IMR-90 (cell line): Measurements from ENCODE around the gene GRB10. TPM values are rescaled to one million over a fixed set of nuclear protein-coding genes. Genes with fewer than 3 reads are reported as not detected.

Source experiments
- ATAC-seq: fragments of 200-7000 bp; cut with Tn5 transposase; 2 replicates; pipeline ENCODE4 v1.9.1; 2020; ENCODE audit warnings: low read depth, mild to moderate bottlenecking, moderate library complexity
- BruUV-seq: library from RNA; stranded (reverse); fragments of 400-500 nt; replicated peaks from 2 replicates; lab custom pipeline; 2021; lab: Mats Ljungman, UMichigan
- CTCF ChIA-PET: fragments of 300-600 bp; formaldehyde crosslinking; extraction: SDS; loops from one replicate; lab custom pipeline; 2021; ENCODE audit warnings: antibody characterized with exemption; lab: Yijun Ruan, JAX
- POLR2A ChIA-PET: fragments of 300-600 bp; sonication (Branson Sonifier 250); formaldehyde crosslinking; loops from one replicate; lab custom pipeline; 2022; ENCODE audit warnings: antibody characterized with exemption; ENCODE audit not compliant: unreplicated experiment; lab: Charles Lee
- DNase-seq: peaks from one replicate; pipeline ENCODE4 v3.0.0; 2013
- H2AFZ ChIP-seq: replicated peaks from 2 replicates; pipeline ENCODE3; 2013; ENCODE audit warnings: low read length, mild to moderate bottlenecking; ENCODE audit not compliant: poor library complexity
- H2AK5ac ChIP-seq: 2 replicates; pipeline ENCODE4 v1.6.1; 2013; ENCODE audit warnings: low read depth, low read length, inconsistent platforms
- H2AK9ac ChIP-seq: replicated peaks from 2 replicates; pipeline ENCODE3; 2013; ENCODE audit warnings: mild to moderate bottlenecking, low read depth, low read length, moderate library complexity; ENCODE audit not compliant: poor library complexity
- H2BK120ac ChIP-seq: 2 replicates; pipeline ENCODE4 v1.6.1; 2013; ENCODE audit warnings: low read depth, low read length, inconsistent platforms
- H2BK15ac ChIP-seq: 3 replicates; pipeline ENCODE4 v1.6.1; 2013; ENCODE audit warnings: low read depth, low read length, inconsistent platforms
- H2BK20ac ChIP-seq: 2 replicates; pipeline ENCODE4 v1.6.1; 2013; ENCODE audit warnings: low read depth, mild to moderate bottlenecking, inconsistent platforms, low read length, moderate library complexity
- H2BK5ac ChIP-seq: 2 replicates; pipeline ENCODE4 v1.6.1; 2013; ENCODE audit warnings: mild to moderate bottlenecking, low read depth, low read length, inconsistent platforms; ENCODE audit not compliant: poor library complexity, severe bottlenecking
- H3K14ac ChIP-seq: replicated peaks from 2 replicates; pipeline ENCODE4 v1.6.1; 2013; ENCODE audit warnings: low read depth, low read length, inconsistent platforms
- H3K18ac ChIP-seq: 2 replicates; pipeline ENCODE4 v1.6.1; 2013; ENCODE audit warnings: low read depth, low read length, control low read depth
- H3K23ac ChIP-seq: 2 replicates; pipeline ENCODE4 v1.6.1; 2013; ENCODE audit warnings: low read depth, low read length, inconsistent platforms
- H3K27ac ChIP-seq: 2 replicates; pipeline ENCODE4 v1.5.1; 2013; ENCODE audit warnings: mild to moderate bottlenecking, control low read depth, low read length; ENCODE audit not compliant: insufficient read depth
- H3K27me3 ChIP-seq: 2 replicates; pipeline ENCODE4 v1.6.1; 2013; ENCODE audit warnings: low read length; ENCODE audit not compliant: control insufficient read depth, insufficient read depth
- H3K36me3 ChIP-seq: 2 replicates; pipeline ENCODE4 v1.6.1; 2013; ENCODE audit warnings: low read length, mixed read lengths; ENCODE audit not compliant: control insufficient read depth, insufficient read depth
- H3K4ac ChIP-seq: 2 replicates; pipeline ENCODE4 v1.6.1; 2013; ENCODE audit warnings: low read depth, low read length, inconsistent platforms
- H3K4me1 ChIP-seq: 2 replicates; pipeline ENCODE4 v1.6.1; 2013; ENCODE audit warnings: low read length, mixed read lengths; ENCODE audit not compliant: control insufficient read depth, insufficient read depth
- H3K4me2 ChIP-seq: 2 replicates; pipeline ENCODE4 v1.6.1; 2013; ENCODE audit warnings: low read depth, mild to moderate bottlenecking, control low read depth, low read length, moderate library complexity
- H3K4me3 ChIP-seq: 2 replicates; pipeline ENCODE4 v1.5.1; 2013; ENCODE audit warnings: low read depth, mild to moderate bottlenecking, control low read depth, low read length, moderate library complexity; ENCODE audit not compliant: insufficient read depth
- H3K56ac ChIP-seq: 2 replicates; pipeline ENCODE4 v1.6.1; 2013; ENCODE audit warnings: low read length, inconsistent platforms; ENCODE audit not compliant: insufficient read depth; ENCODE audit errors: extremely low read depth
- H3K79me1 ChIP-seq, 2 experiments: 2 replicates each; pipeline ENCODE4 v1.6.1; 2013; ENCODE audit warnings: low read length in 2 of 2, inconsistent platforms in 1 of 2, low read depth in 1 of 2
- H3K9ac ChIP-seq: 2 replicates; pipeline ENCODE4 v1.6.1; 2013; ENCODE audit warnings: low read depth, low read length, control low read depth
- H3K9me1 ChIP-seq: 2 replicates; pipeline ENCODE4 v1.6.1; 2013; ENCODE audit warnings: low read length, inconsistent platforms; ENCODE audit not compliant: insufficient read depth
- H3K9me3 ChIP-seq: 2 replicates; pipeline ENCODE4 v1.6.1; 2013; ENCODE audit warnings: low read length; ENCODE audit not compliant: control insufficient read depth, insufficient read depth
- H4K20me1 ChIP-seq: 2 replicates; pipeline ENCODE4 v1.6.1; 2013; ENCODE audit warnings: low read length, inconsistent platforms; ENCODE audit not compliant: insufficient read depth
- H4K5ac ChIP-seq: 2 replicates; pipeline ENCODE4 v1.6.1; 2013; ENCODE audit warnings: mild to moderate bottlenecking, low read depth, low read length, control low read depth
- H4K8ac ChIP-seq, 2 experiments: 2 replicates each; pipeline ENCODE4 v1.6.1; 2013; ENCODE audit warnings: low read depth in 2 of 2, low read length in 2 of 2, control low read depth in 1 of 2, inconsistent platforms in 1 of 2
- H4K91ac ChIP-seq: 2 replicates; pipeline ENCODE4 v1.6.1; 2013; ENCODE audit warnings: low read depth, low read length, inconsistent platforms; ENCODE audit not compliant: insufficient read depth
- BHLHE40 ChIP-seq: fragments of 150-350 bp; IDR thresholded peaks from 2 replicates; pipeline ENCODE4 v1.6.1; 2016; ENCODE audit warnings: mild to moderate bottlenecking, low read depth, low read length
- CEBPB ChIP-seq: IDR thresholded peaks from 2 replicates; pipeline ENCODE4 v1.6.1; 2012; ENCODE audit warnings: low read depth, low read length, improper control_type of control experiment
- CHD1 ChIP-seq: IDR thresholded peaks from 2 replicates; pipeline ENCODE4 v1.6.1; 2012; ENCODE audit warnings: low read depth, low read length, improper control_type of control experiment
- FOS ChIP-seq: fragments of 150-350 bp; IDR thresholded peaks from 2 replicates; pipeline ENCODE4 v1.6.1; 2016; ENCODE audit warnings: low read depth, low read length
- MXI1 ChIP-seq: IDR thresholded peaks from 2 replicates; pipeline ENCODE4 v1.6.1; 2012; ENCODE audit warnings: low read depth, mild to moderate bottlenecking, low read length, moderate library complexity, borderline replicate concordance
- NFE2L2 ChIP-seq: fragments of 150-350 bp; IDR thresholded peaks from 2 replicates; pipeline ENCODE4 v1.6.1; 2016; ENCODE audit warnings: low read depth, mild to moderate bottlenecking, low read length
- POLR2A ChIP-seq: IDR thresholded peaks from 2 replicates; pipeline ENCODE4 v1.6.1; 2012; ENCODE audit warnings: mild to moderate bottlenecking, low read depth, low read length
- RAD21 ChIP-seq: IDR thresholded peaks from 2 replicates; pipeline ENCODE4 v1.6.1; 2012; ENCODE audit warnings: low read length, improper control_type of control experiment
- RFX5 ChIP-seq: IDR thresholded peaks from 2 replicates; pipeline ENCODE4 v1.8.0; 2012; ENCODE audit warnings: low read depth, mild to moderate bottlenecking, low read length, moderate library complexity
- SMC3 ChIP-seq: fragments of 150-350 bp; IDR thresholded peaks from 2 replicates; pipeline ENCODE4 v1.6.1; 2016; ENCODE audit warnings: low read depth, mild to moderate bottlenecking, antibody characterized with exemption, low read length, moderate library complexity
- WGBS, 2 experiments: methylation state at CpG; one replicate each; pipeline versions ENCODE4 v1.1.5 to v1.1.7; 2013; ENCODE audit warnings: missing lambda C conversion rate in 2 of 2; ENCODE audit not compliant: insufficient read length in 1 of 2; ENCODE audit errors: extremely low coverage in 2 of 2; 5-methylcytosine and 5-hydroxymethylcytosine counted together
- dilution Hi-C: fragments of 300-500 bp; cut with HindIII; formaldehyde crosslinking; loops from one replicate; pipeline ENCODE4 v1.14.3; 2018; ENCODE audit warnings: low sequenced_read_pairs; ENCODE audit not compliant: unreplicated experiment
- in situ Hi-C: fragments of 300-500 bp; cut with MboI; formaldehyde crosslinking; loops from 3 replicates; pipeline ENCODE4 v1.14.3; 2019; ENCODE audit warnings: low sequenced_read_pairs, inconsistent platforms, mixed read lengths
- intact Hi-C: fragments of 100-400 bp; cut with micrococcal nuclease; formaldehyde crosslinking; loops from 2 replicates; pipeline ENCODE4 v1.10.0; 2022
- polyA plus RNA-seq, 3 experiments: library from polyadenylated mRNA; depleted of rRNA; stranded (reverse); fragments of >200 nt; gene quantifications; 2 replicates each; pipeline ENCODE4 v1.2.3, GENCODE V29; 2012; ENCODE audit warnings: low replicate concordance in 1 of 3
- total RNA-seq: library from RNA; depleted of rRNA; stranded (reverse); fragments of >200 nt; gene quantifications from 2 replicates; pipeline ENCODE4 v1.2.3, GENCODE V29; 2012
- TF ChIP-seq, protein P1 (sequence below): conservative IDR thresholded peaks from 2 replicates; pipeline ENCODE4 v1.5.1; 2012; ENCODE audit warnings: mild to moderate bottlenecking, low read depth, low read length, improper control_type of control experiment
- TF ChIP-seq, protein P2 (sequence below): fragments of 150-350 bp; IDR thresholded peaks from 2 replicates; pipeline ENCODE4 v1.6.1; 2016; ENCODE audit warnings: low read depth, mild to moderate bottlenecking, low read length, moderate library complexity, borderline replicate concordance

GRB10 gene
- total and polyA plus RNA-seq, 2 of the 4 experiments (the other 2 are of a cell fraction): 6.3 to 15.1 TPM

DNA sequence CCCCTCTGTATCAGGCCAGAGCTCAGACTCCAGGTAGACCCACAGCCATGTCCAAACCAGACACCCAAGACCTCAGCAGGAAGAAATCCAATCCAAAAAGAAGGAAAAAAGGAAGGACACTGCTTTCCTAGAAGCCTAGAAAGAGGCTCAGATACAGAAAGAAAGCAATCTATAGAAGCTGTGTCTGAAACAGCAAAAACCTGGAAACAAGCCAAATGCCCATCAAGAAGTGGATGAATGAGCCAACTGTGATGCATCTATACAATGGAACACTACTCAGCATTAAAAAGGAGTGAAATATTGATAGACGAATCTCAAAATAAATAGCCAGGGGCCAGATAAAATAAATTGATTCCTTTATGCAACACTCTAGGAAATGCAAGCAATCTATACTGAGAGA lies 31.6 kb downstream of the GRB10 start:
- Histone ChIP-seq H3K4ac (no peak overlapping the region), H2BK5ac (no peak overlapping the region), H2BK15ac (no peak overlapping the region), H3K14ac (no peak overlapping the region), H3K79me1 (peaks cover 18 to 68% of the 10 kb centered on the region in 2 experiments), H2BK120ac (no peak overlapping the region), H3K9ac (no peak overlapping the region), H3K18ac (no peak overlapping the region), H4K91ac (no peak overlapping the region), H3K4me2 (no peak overlapping the region), H3K56ac (no peak overlapping the region), H2AK5ac (no peak overlapping the region), H2AK9ac (no peak overlapping the region), H4K8ac (no peak overlapping the region), H2AFZ (no peak overlapping the region), H3K4me3 (no peak overlapping the region), H3K9me1 (peaks cover 15% of the 10 kb centered on the region; the same call in 1 of the 2 replicates), H4K20me1 (peaks cover 45% of the 10 kb centered on the region), H3K9me3 (no peaks in the 10 kb centered on the region), H3K27ac (no peak overlapping the region), H3K23ac (no peak overlapping the region), H2BK20ac (no peak overlapping the region), H3K4me1 (no peaks in the 10 kb centered on the region), H3K27me3 (no peaks in the 10 kb centered on the region), H4K5ac (no peak overlapping the region), H3K36me3 (peaks cover 9% of the 10 kb centered on the region; the same call in 1 of the 2 replicates)
- in situ Hi-C loops (no loop called here), dilution Hi-C loops (no loop called here), intact Hi-C loops (no loop called here)
- no peak for DNase-seq
- ChIA-PET POLR2A (no interaction called here), CTCF (no interaction called here)
- no TSS peak for BruUV-seq
- no peak for ATAC-seq
- TF ChIP-seq RAD21: no peak
- no peak for TF ChIP-seq CEBPB
- TF ChIP-seq, protein P1, sequence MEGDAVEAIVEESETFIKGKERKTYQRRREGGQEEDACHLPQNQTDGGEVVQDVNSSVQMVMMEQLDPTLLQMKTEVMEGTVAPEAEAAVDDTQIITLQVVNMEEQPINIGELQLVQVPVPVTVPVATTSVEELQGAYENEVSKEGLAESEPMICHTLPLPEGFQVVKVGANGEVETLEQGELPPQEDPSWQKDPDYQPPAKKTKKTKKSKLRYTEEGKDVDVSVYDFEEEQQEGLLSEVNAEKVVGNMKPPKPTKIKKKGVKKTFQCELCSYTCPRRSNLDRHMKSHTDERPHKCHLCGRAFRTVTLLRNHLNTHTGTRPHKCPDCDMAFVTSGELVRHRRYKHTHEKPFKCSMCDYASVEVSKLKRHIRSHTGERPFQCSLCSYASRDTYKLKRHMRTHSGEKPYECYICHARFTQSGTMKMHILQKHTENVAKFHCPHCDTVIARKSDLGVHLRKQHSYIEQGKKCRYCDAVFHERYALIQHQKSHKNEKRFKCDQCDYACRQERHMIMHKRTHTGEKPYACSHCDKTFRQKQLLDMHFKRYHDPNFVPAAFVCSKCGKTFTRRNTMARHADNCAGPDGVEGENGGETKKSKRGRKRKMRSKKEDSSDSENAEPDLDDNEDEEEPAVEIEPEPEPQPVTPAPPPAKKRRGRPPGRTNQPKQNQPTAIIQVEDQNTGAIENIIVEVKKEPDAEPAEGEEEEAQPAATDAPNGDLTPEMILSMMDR: no peak
- TF ChIP-seq POLR2A: no peak
- TF ChIP-seq BHLHE40: no peak
- TF ChIP-seq SMC3: no peak
- TF ChIP-seq CHD1: no peak
- TF ChIP-seq, protein P2, sequence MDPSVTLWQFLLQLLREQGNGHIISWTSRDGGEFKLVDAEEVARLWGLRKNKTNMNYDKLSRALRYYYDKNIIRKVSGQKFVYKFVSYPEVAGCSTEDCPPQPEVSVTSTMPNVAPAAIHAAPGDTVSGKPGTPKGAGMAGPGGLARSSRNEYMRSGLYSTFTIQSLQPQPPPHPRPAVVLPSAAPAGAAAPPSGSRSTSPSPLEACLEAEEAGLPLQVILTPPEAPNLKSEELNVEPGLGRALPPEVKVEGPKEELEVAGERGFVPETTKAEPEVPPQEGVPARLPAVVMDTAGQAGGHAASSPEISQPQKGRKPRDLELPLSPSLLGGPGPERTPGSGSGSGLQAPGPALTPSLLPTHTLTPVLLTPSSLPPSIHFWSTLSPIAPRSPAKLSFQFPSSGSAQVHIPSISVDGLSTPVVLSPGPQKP: no peak
- TF ChIP-seq MXI1: no peak
- TF ChIP-seq NFE2L2: no peak
- TF ChIP-seq RFX5: no peak
- TF ChIP-seq FOS: no peak
- WGBS, 2 experiments: no CpG with 5 or more reads among the region's 1 CpG
